Neural cell (in vitro differentiated cells): ENCODE measurements around the gene ANKZF1. TPM values are rescaled to one million over a fixed set of nuclear protein-coding genes. Genes with fewer than 3 reads are reported as not detected.
A peak's percentile ranks its signal among the peaks of the same experiment; 100 is the strongest.

Experiments
- H2AFZ ChIP-seq: fragments of 200-600, 300-800 bp; sonication (generic), shearing (Covaris generic); 2 replicates; pipeline ENCODE4 v1.6.0; 2014; ENCODE audit warnings: low read depth, mild to moderate bottlenecking, antibody characterized with exemption, low read length, moderate library complexity
- H3F3A ChIP-seq: fragments of 200-600 bp; shearing (Covaris generic); 2 replicates; pipeline ENCODE4 v1.6.1; 2016; ENCODE audit warnings: mild to moderate bottlenecking, moderate library complexity, mixed read lengths, antibody characterized with exemption, low read length; ENCODE audit not compliant: insufficient read depth, poor library complexity, severe bottlenecking
- H3K27ac ChIP-seq: fragments of 200-600, 300-800 bp; sonication (generic), shearing (Covaris generic); 2 replicates; pipeline ENCODE4 v1.5.1; 2014; ENCODE audit warnings: mild to moderate bottlenecking, low read length, moderate library complexity
- H3K27me3 ChIP-seq: fragments of 300-800, 200-600 bp; sonication (generic), shearing (Covaris generic); 2 replicates; pipeline ENCODE4 v1.6.0; 2014; ENCODE audit warnings: mild to moderate bottlenecking, low read depth, low read length, moderate library complexity; ENCODE audit not compliant: insufficient read depth
- H3K36me3 ChIP-seq: fragments of 300-800, 200-600 bp; sonication (generic), shearing (Covaris generic); 2 replicates; pipeline ENCODE4 v1.5.1; 2014; ENCODE audit warnings: mild to moderate bottlenecking, antibody characterized with exemption, low read length, moderate library complexity; ENCODE audit not compliant: insufficient read depth
- H3K4me2 ChIP-seq: fragments of 300-800, 200-600 bp; sonication (generic), shearing (Covaris generic); 2 replicates; pipeline ENCODE4 v1.6.0; 2014; ENCODE audit warnings: mild to moderate bottlenecking, low read length
- H3K4me3 ChIP-seq: fragments of 300-800, 200-600 bp; sonication (generic), shearing (Covaris generic); 2 replicates; pipeline ENCODE4 v1.5.1; 2014; ENCODE audit warnings: mild to moderate bottlenecking, low read length, moderate library complexity
- H3K79me2 ChIP-seq: fragments of 200-600 bp; shearing (Covaris generic); replicated peaks from 2 replicates; pipeline ENCODE4 v1.6.0; 2014; ENCODE audit warnings: mild to moderate bottlenecking, low read length, moderate library complexity; ENCODE audit not compliant: insufficient read depth
- H3K9ac ChIP-seq: fragments of 300-800, 200-600 bp; sonication (generic), shearing (Covaris generic); 2 replicates; pipeline ENCODE4 v1.6.1; 2016; ENCODE audit warnings: mild to moderate bottlenecking, low read length, mixed read lengths
- H3K9me2 ChIP-seq: fragments of 200-600 bp; shearing (Covaris generic); 2 replicates; pipeline ENCODE4 v1.6.1; 2016; ENCODE audit warnings: mild to moderate bottlenecking, low read length, mixed read lengths; ENCODE audit not compliant: insufficient read depth
- H3K9me3 ChIP-seq: fragments of 200-600, 300-800 bp; sonication (generic), shearing (Covaris generic); 2 replicates; pipeline ENCODE4 v1.6.1; 2016; ENCODE audit warnings: mild to moderate bottlenecking, mixed run types, low read length, moderate library complexity, mixed read lengths
- H4K20me1 ChIP-seq: fragments of 200-600 bp; shearing (Covaris generic); 2 replicates; pipeline ENCODE4 v1.6.1; 2016; ENCODE audit warnings: mild to moderate bottlenecking, mixed run types; ENCODE audit not compliant: insufficient read depth
- EP300 ChIP-seq: fragments of 450-650 bp; conservative IDR thresholded peaks from 2 replicates; pipeline ENCODE4 v1.6.1; 2014; ENCODE audit warnings: antibody characterized with exemption, mild to moderate bottlenecking, moderate library complexity; ENCODE audit not compliant: poor library complexity, severe bottlenecking
- MXI1 ChIP-seq: fragments of 450-650 bp; conservative IDR thresholded peaks from 2 replicates; pipeline ENCODE4 v1.6.1; 2014; ENCODE audit warnings: antibody characterized with exemption, mild to moderate bottlenecking; ENCODE audit not compliant: poor library complexity, severe bottlenecking
- POLR2AphosphoS5 ChIP-seq: IDR thresholded peaks from 2 replicates; pipeline ENCODE4 v1.6.1; 2012
- TAF1 ChIP-seq: IDR thresholded peaks from 2 replicates; pipeline ENCODE4 v1.6.1; 2012; ENCODE audit warnings: low read depth
- polyA plus RNA-seq: library from polyadenylated mRNA; depleted of rRNA; stranded (reverse); fragments of >200 nt; gene quantifications from 2 replicates; pipeline ENCODE4 v1.2.3, GENCODE V29; 2014
- TF ChIP-seq, protein P1 (sequence below): fragments of 450-650 bp; IDR thresholded peaks from 2 replicates; pipeline ENCODE4 v1.5.1; 2014; ENCODE audit warnings: antibody characterized with exemption, mild to moderate bottlenecking, moderate library complexity; ENCODE audit not compliant: poor library complexity, severe bottlenecking
- TF ChIP-seq, protein P2 (sequence below): IDR thresholded peaks from 2 replicates; pipeline ENCODE4 v1.6.1; 2012; ENCODE audit warnings: borderline replicate concordance

Gene ANKZF1
- polyA plus RNA-seq, 1 donor from 2014 or later, result 185 TPM

DNA sequence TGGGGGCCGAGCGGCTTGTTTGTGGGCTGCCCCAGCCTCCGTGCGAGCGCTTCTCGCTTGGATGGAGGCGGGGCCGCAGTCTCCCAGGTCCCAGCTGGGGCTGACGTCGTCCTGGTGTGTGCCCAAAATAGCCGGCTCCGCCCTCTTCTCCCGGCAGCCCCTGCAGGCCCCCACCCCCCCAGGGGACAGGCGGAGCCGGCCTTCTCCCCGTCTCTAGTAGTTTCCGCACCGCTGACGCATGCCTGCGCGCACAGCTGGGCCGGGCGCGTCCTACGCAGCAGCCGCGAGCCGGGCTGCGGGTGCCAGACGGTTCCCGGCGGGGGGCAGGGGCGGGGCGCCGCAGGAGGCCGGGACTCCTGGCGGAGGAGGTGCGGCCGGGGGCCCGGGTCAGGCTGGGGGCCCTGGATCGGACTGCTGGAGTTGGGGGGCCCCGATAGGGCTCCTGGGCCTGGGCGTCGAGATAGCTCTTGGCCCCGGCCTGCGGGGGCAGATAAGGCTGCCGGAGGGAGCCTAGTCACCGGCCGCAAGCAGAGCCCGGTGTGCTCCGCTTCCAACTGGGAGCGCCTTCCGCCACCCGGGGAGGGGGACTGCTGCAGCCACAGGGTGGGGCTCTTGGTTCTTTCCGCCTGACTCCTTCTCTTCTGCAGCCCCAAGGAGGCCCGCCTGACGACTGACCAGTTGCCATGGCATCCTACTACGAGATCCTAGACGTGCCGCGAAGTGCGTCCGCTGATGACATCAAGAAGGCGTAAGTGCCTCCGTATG, 49.7 kb downstream of the ANKZF1 start, which contains the start of gene DNAJB2 (continued):
- TF ChIP-seq EP300, result peak; percentile 57

DNA sequence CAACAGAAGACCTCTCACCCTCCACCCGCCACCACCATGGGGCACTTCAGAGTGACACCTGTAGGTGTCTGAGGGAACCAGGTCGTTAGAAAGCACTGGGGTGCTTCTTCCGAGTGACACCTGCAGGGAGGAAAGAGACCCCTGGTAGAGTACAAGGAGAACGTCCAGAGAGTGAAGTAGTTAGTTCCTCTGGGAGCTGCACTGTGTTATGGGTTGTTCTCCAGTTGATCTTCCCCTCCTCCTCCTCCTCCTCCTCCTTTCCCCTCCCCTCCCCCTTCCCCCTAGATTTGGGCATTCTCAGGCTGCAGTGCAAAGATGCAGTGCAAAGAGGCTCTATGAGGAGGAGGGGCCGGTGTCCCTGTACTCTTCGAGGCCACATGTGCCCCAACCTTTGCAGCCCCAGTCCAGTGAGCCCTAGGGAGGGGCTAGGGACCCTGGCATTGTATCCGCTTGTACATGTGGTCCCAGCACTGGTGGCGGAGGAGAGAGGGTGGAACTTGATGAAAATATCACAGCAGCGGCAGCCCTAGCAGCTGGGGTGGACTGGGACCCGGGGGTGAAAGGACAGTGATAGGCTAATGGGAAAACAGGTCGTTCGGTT, 50.4 kb downstream of the ANKZF1 start:
- no peaks in the 10 kb centered on the region for H3K79me2 ChIP-seq
- H3K36me3 ChIP-seq, result no peaks in the 10 kb centered on the region
- no peaks in the 10 kb centered on the region for H3K27me3 ChIP-seq
- H3K27ac ChIP-seq, result peak overlapping the region; percentile 79
- TF ChIP-seq TAF1, result no peak
- TF ChIP-seq POLR2AphosphoS5, result no peak
- TF ChIP-seq, protein P1, sequence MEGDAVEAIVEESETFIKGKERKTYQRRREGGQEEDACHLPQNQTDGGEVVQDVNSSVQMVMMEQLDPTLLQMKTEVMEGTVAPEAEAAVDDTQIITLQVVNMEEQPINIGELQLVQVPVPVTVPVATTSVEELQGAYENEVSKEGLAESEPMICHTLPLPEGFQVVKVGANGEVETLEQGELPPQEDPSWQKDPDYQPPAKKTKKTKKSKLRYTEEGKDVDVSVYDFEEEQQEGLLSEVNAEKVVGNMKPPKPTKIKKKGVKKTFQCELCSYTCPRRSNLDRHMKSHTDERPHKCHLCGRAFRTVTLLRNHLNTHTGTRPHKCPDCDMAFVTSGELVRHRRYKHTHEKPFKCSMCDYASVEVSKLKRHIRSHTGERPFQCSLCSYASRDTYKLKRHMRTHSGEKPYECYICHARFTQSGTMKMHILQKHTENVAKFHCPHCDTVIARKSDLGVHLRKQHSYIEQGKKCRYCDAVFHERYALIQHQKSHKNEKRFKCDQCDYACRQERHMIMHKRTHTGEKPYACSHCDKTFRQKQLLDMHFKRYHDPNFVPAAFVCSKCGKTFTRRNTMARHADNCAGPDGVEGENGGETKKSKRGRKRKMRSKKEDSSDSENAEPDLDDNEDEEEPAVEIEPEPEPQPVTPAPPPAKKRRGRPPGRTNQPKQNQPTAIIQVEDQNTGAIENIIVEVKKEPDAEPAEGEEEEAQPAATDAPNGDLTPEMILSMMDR, result peak; percentile 43
- no peak for TF ChIP-seq EP300
- TF ChIP-seq, protein P2, sequence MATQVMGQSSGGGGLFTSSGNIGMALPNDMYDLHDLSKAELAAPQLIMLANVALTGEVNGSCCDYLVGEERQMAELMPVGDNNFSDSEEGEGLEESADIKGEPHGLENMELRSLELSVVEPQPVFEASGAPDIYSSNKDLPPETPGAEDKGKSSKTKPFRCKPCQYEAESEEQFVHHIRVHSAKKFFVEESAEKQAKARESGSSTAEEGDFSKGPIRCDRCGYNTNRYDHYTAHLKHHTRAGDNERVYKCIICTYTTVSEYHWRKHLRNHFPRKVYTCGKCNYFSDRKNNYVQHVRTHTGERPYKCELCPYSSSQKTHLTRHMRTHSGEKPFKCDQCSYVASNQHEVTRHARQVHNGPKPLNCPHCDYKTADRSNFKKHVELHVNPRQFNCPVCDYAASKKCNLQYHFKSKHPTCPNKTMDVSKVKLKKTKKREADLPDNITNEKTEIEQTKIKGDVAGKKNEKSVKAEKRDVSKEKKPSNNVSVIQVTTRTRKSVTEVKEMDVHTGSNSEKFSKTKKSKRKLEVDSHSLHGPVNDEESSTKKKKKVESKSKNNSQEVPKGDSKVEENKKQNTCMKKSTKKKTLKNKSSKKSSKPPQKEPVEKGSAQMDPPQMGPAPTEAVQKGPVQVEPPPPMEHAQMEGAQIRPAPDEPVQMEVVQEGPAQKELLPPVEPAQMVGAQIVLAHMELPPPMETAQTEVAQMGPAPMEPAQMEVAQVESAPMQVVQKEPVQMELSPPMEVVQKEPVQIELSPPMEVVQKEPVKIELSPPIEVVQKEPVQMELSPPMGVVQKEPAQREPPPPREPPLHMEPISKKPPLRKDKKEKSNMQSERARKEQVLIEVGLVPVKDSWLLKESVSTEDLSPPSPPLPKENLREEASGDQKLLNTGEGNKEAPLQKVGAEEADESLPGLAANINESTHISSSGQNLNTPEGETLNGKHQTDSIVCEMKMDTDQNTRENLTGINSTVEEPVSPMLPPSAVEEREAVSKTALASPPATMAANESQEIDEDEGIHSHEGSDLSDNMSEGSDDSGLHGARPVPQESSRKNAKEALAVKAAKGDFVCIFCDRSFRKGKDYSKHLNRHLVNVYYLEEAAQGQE, result no peak
- H3K9ac ChIP-seq, result peak overlapping the region; percentile 82
- H3K9me2 ChIP-seq, result no peaks in the 10 kb centered on the region
- H3F3A ChIP-seq, result peaks cover 10% of the 10 kb centered on the region
- peak overlapping the region; percentile 52 for H3K4me2 ChIP-seq
- H3K9me3 ChIP-seq, result no peaks in the 10 kb centered on the region
- no peak overlapping the region for H2AFZ ChIP-seq
- H4K20me1 ChIP-seq, result no peaks in the 10 kb centered on the region
- H3K4me3 ChIP-seq, result peak overlapping the region; percentile 74

DNA sequence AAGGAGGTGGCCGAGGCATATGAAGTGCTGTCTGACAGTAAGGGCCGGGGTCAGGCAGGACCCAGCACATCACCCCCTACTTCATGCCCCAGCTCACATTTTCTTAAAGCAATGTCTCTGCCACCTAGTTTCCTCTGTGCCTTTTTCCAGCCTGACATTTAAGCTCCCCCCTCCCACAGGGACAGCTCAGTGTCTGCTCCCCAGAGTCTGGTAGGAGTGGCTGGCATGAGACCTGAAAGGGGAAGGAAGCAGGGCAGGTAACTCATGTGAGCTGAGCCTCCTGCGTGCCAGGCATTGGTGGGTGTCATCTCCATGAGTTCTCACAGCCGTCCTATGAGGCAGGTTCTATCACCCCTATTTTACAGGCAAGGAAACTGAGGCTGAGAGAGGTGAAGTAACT, 51.0 kb downstream of the ANKZF1 start:
- H3K27me3 ChIP-seq, result no peaks in the 10 kb centered on the region

More for the DNA sequence above, 51.0 kb downstream of the ANKZF1 start:
- TF ChIP-seq MXI1 (no peak), POLR2AphosphoS5 (no peak), EP300 (no peak), TAF1 (no peak)
- TF ChIP-seq, protein P2, result no peak
- peak overlapping the region; percentile 82 for H3K9ac ChIP-seq
- peaks cover 10% of the 10 kb centered on the region for H3F3A ChIP-seq
- no peak overlapping the region for H3K4me2 ChIP-seq
- no peaks in the 10 kb centered on the region for H4K20me1 ChIP-seq
- no peaks in the 10 kb centered on the region for H3K36me3 ChIP-seq
- no peaks in the 10 kb centered on the region for H3K79me2 ChIP-seq
- no peaks in the 10 kb centered on the region for H3K9me2 ChIP-seq
- no peak overlapping the region for H3K27ac ChIP-seq
- H3K4me3 ChIP-seq, result peak overlapping the region; percentile 74
- no peak overlapping the region for H2AFZ ChIP-seq
- no peaks in the 10 kb centered on the region for H3K9me3 ChIP-seq
